SKM-1 treated with dmso at 0.1 percent for 144 hours (cell line): ENCODE data around the gene ATRNL1.
"Not testable (repeated sequence)": the region's sequence is repeated elsewhere in the genome, so short reads cannot be mapped to it uniquely, and the experiment has no call there.

Experiments used
- DNase-seq: peaks from one replicate; lab custom pipeline; 2025; ENCODE audit not compliant: unreplicated experiment; lab: John Stamatoyannopoulos, UW

The ATRNL1 gene

GRCh38 chr10:115402699-115403098, 309.5 kb downstream of the ATRNL1 start:
- no peak for DNase-seq

- DNase-seq = not testable (repeated sequence)
These were observed 312.7 kb downstream of the ATRNL1 start for GRCh38 chr10:115405838-115406237.

DNA sequence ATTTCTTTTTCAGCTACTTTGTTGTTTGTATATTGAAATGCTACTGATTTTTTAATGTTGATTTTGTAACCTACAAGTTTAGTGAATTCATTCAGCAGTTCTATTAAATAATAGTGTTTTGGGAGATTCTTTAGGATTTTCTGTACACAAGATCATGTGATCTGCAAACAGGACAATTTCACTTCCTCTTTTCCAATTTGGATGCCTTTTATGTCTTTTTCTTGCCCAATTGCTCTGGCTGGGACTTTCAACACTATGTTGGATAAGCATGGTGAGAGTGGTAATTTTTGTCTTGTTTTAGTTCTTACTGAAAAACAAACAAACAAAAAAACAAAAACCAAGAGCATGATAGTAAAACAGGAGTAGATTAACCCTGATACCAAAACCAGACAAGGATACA, 316.2 kb downstream of the ATRNL1 start:
- DNase-seq = no peak

- peak; percentile 37 for DNase-seq
These were observed 324.6 kb downstream of the ATRNL1 start for GRCh38 chr10:115417585-115418265.

DNA sequence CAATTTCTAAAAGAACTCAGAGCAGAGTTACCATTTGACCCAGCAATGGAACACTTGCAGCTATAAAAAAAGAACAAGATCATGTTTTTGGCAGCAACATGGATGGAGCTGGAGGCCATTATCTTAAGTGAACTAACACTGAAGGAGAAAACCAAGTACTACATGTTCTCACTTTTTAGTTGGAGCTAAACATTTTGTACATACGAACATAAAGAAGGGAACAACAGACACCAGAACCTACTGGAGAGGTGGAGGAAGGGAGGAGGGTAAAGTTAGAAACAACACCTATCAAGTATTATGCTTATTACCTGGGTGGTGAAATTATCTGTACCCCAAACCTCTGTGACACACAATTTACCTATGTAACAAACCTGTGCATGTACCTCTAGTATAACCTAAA, 329.5 kb downstream of the ATRNL1 start:
- DNase-seq = no peak

DNA sequence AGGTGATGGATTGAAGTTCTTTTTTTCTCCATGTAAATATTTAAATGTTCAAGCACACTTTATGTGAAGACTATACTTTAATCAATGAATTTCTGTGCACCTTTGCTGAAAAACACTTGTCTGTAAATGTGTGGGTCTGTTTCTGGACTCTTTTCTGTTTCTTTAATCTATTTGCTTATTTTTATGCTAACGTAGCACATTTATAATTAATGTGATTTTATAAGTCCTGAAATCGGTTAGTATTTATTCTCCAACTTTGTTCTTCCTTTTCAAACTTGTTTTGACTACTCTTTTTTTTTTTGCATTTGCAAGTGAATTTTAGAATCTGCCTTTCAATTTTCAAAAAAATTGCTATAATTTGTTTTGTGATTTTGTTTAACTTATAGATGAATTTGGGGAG, 334.4 kb downstream of the ATRNL1 start:
- DNase-seq = no peak

DNA sequence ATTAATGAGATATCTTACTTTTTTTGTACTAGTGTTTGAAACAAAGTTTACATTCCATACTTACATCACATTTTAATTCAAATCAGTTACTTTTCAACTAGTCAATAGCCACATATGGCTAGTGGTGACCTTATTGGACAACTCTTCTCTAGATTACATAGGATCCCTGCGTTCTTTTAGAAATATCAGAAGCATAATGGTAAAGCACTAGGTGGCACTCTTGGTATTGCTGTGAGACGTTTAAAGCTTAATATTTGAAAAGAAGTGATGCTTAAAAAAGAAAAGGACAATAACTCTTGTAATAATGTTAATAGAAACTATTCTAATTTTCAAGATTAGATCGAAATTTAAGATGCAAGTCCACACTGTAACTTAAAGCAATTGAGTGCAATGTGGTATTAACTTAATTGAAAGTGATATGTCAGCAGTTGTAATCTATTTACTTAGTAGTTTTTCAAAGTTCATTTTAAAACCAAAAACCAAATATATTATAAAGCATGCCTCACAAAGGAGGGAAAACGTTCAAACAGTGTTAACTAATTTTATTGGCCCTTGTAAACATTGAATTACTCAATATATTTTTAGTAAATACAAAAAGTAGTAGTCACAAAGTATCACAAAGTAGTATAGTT, 339.1 kb downstream of the ATRNL1 start:
- DNase-seq = peak; percentile 19

DNA sequence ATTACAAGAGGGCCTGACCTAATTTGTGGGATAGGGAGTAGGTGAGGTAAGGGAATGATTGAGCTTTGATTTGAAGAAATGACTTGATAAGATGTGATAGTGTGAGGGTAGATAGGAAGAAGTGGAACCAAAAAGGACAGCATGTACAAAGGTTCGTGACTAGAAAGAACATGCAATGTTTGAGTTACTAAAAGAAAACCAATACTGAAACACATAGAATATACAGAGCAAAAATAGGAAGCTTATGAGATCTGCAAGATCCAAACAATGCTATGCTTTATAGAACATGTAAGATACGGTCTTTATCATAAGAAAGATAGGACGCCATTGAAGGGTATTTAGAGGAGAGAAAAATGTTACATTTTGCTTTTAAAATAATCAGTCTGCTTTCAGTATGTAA, 343.8 kb downstream of the ATRNL1 start:
- no peak for DNase-seq

- no peak for DNase-seq
These were observed 348.9 kb downstream of the ATRNL1 start for GRCh38 chr10:115441907-115442545.

DNA sequence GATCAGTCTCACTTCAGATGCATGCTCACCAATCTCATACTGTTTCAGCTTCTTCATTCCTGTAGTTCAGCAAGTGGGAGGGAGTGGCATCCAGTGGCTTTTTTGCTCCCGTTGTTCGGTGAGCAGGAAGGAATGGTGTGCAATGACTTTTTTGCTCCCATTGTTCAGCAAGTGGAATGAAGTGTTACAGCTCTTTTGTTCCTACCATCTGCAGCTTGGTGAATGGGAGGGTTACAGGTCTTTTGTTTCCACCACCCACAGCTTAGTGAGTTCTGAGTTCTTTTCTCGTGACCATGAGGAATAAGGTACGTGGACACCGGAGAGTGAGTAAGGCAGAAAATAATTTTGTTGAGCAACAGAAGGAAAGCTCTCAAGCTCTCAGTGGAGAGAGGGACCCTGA, 363.6 kb downstream of the ATRNL1 start:
- no peak for DNase-seq

DNA sequence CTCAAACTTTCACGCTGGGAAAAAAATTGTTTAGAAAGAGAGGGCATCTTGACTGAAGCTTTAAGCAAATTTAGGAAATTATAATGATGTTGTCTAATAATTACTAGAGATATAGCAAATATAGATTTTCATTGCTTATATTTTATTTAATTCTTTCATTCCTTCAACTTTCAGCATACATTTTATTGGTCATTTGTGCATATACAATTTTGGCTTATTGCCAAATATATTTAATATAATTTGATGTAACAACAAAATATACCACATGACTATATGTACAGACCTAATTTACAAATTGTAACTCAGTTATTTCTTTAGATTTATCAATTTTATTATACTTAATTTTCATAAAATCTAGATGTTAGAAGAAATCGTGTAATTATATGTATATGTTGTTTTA, 390.1 kb downstream of the ATRNL1 start:
- no peak for DNase-seq

DNA sequence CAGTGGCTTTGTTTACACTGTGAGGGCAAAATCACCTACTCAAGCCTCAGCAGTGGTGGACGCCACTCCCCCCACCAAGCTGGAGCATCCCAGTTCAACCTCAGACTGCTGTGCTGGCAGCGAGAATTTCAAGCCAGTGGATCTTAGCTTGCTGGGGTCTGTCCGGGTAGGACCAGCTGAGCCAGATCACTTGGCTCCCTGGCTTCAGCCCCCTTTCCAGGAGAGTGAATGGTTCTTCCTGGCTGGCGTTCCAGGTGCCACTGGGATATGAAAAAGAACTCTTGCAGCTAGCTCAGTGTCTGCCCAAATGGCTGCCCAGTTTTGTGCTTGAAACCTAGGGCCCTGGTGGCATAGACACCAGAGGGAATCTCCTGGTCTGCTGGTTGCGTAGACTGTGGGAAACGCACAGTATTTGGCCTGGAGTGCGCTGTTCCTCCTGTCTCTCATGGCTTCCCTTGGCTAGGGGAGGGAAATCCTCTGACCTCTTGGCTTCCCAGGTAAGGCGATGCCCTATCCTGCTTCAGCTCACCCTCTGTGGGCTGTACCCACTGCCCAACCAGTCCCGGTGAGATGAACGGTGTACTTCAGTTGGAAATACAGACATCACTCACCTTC, 398.5 kb downstream of the ATRNL1 start:
- DNase-seq = no peak

GRCh38 chr10:115503546-115503945, 410.4 kb downstream of the ATRNL1 start:
- DNase-seq = no peak

DNA sequence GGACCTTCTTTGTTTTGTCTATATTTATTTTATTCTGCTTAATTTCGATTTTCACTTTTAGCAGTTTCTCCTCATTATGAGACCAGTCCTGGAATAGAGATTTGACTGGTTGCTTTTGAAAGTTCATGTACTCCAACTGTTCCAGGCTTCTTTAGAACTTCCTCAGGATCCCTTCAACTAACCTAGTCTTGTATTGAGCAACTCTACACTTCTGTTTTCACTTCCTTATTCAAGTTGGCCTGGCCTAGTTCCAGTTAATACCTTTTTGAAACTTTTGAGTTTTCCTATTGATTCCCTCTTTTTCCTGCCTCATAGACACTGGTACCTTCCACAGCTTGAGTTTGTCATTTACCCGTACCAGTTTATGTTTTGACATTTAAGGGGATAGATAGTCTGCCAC, 421.7 kb downstream of the ATRNL1 start:
- DNase-seq = peak; percentile 84

- DNase-seq = no peak
These were observed 432.0 kb downstream of the ATRNL1 start for GRCh38 chr10:115525141-115525540.

DNA sequence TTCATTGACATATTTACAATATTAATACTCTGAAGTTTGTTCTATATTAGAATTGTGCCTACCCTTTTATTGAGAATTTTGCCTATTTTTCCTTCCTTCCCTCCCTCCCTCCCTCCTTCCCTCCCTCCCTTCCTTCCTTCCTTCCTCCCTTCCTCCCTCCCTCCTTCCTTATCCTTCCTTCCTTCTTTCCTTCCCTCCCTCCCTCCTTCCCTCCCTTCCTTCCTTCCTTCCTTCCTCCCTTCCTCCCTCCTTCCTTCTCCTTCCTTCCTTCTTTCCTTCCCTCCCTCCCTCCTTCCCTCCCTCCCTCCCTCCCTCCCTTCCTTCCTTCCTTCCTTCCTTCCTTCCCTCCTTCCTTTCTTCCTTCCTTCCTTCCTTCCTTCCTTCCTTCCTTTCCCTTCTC, 434.5 kb downstream of the ATRNL1 start:
- not testable (repeated sequence) for DNase-seq

DNA sequence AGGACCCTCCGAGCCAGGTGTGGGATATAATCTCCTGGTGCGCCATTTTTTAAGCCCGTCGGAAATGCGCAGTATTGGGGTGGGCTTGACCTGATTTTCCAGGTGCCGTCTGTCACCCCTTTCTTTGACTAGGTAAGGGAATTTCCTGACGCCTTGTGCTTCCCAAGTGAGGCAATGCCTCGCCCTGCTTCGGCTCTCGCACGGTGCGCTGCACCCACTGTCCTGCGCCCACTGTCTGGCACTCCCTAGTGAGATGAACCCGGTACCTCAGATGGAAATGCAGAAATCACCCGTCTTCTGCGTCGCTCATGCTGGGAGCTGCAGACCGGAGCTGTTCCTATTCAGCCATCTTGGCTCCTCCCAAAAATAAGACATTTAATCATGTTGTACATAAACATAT, 443.2 kb downstream of the ATRNL1 start:
- DNase-seq = not testable (repeated sequence)

- DNase-seq = no peak
These were observed 446.1 kb downstream of the ATRNL1 start for GRCh38 chr10:115539142-115539762.

DNA sequence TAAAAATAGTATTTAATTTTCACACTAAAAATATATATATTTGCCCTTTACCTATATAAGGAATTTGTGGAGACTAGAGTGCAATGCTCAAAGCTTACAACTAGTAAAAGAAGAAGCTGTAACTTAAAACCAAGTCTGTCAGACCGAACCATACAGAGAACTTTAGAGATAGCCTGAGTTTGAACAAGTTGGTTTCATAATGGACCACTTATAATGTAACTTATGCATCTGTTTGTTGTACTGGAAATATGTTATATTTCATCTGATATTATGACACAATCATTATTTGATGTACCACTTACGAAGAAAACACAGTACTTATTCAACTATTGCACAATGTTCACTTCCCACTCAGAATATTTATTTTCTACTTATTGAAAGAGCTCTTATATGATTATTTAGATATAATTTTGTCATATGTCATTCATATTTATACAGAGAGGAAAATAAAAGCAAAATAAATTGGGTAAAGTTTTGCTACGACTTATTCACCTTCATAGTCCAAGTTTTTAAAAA, 462.8 kb downstream of the ATRNL1 start:
- DNase-seq = no peak

GRCh38 chr10:115558252-115558651, 465.1 kb downstream of the ATRNL1 start:
- DNase-seq = no peak

GRCh38 chr10:115566867-115567266, 473.7 kb downstream of the ATRNL1 start:
- no peak for DNase-seq
